Fibroblast of lung (primary cell): ENCODE results near the gene AGRN. TPM values are rescaled to one million over a fixed set of nuclear protein-coding genes. Genes with fewer than 3 reads are reported as not detected.
A peak's percentile ranks its signal among the peaks of the same experiment; 100 is the strongest.

Experiments used
- DNase-seq, 2 donors: peaks; one replicate each; pipeline versions ENCODE4 v3.0.0 to v3.0.0-alpha.2; 2010; ENCODE audit warnings: low read depth in 2 of 2
- H2AFZ ChIP-seq: 2 replicates; pipeline ENCODE4 v1.5.1; 2012; ENCODE audit warnings: low read length, control low read depth, inconsistent platforms
- H3K27ac ChIP-seq: 2 replicates; pipeline ENCODE4 v1.5.1; 2011; ENCODE audit warnings: low read length, control low read depth; ENCODE audit not compliant: insufficient read depth
- H3K27me3 ChIP-seq: 2 replicates; pipeline ENCODE4 v1.5.1; 2011; ENCODE audit warnings: mild to moderate bottlenecking, low read length; ENCODE audit not compliant: control insufficient read depth, insufficient read depth
- H3K36me3 ChIP-seq: 2 replicates; pipeline ENCODE4 v1.5.1; 2011; ENCODE audit warnings: low read length; ENCODE audit not compliant: control insufficient read depth, insufficient read depth
- H3K4me1 ChIP-seq: 2 replicates; pipeline ENCODE4 v1.5.1; 2011; ENCODE audit warnings: low read length; ENCODE audit not compliant: control insufficient read depth, insufficient read depth; ENCODE audit errors: extremely low read depth
- H3K4me2 ChIP-seq: 2 replicates; pipeline ENCODE4 v1.5.1; 2011; ENCODE audit warnings: low read length, control low read depth; ENCODE audit not compliant: insufficient read depth; ENCODE audit errors: extremely low read depth
- H3K4me3 ChIP-seq, 4 experiments: fragments of 200-600 bp in 1 of 4; sonication (generic) in 1 of 4; replicated peaks in 1 of 4; 2 replicates each; pipeline ENCODE4 v1.5.1; 2011 to 2016; ENCODE audit warnings: low read length in 4 of 4, low read depth in 3 of 4, mild to moderate bottlenecking in 3 of 4, control low read depth in 2 of 4, inconsistent platforms in 1 of 4, mixed read lengths in 1 of 4; ENCODE audit not compliant: insufficient read depth in 1 of 4; ENCODE audit errors: control extremely low read depth in 1 of 4
- H3K79me2 ChIP-seq: 2 replicates; pipeline ENCODE4 v1.5.1; 2012; ENCODE audit warnings: mild to moderate bottlenecking, low read length, inconsistent platforms; ENCODE audit not compliant: control insufficient read depth, insufficient read depth
- H3K9ac ChIP-seq: 2 replicates; pipeline ENCODE4 v1.5.1; 2011; ENCODE audit warnings: mild to moderate bottlenecking, low read length, control low read depth; ENCODE audit not compliant: insufficient read depth
- H3K9me3 ChIP-seq: 2 replicates; pipeline ENCODE4 v1.5.1; 2012; ENCODE audit warnings: low read depth, low read length; ENCODE audit not compliant: control insufficient read depth, insufficient read depth
- H4K20me1 ChIP-seq: 2 replicates; pipeline ENCODE4 v1.5.1; 2011; ENCODE audit warnings: low read length; ENCODE audit not compliant: control insufficient read depth, insufficient read depth; ENCODE audit errors: extremely low read depth
- CTCF ChIP-seq, 2 donors: IDR thresholded peaks in 1 of 2; conservative IDR thresholded peaks in 1 of 2; 1 replicate in 1 of 2; 2 replicates in 1 of 2; pipeline ENCODE4 v1.5.1; 2011 to 2012; ENCODE audit warnings: low read length in 2 of 2, control low read depth in 1 of 2, inconsistent platforms in 1 of 2, low read depth in 1 of 2, mild to moderate bottlenecking in 1 of 2
- EZH2 ChIP-seq: IDR thresholded peaks from 2 replicates; pipeline ENCODE4 v1.5.1; 2012; ENCODE audit warnings: low read length, control low read depth, mild to moderate bottlenecking; ENCODE audit errors: missing control alignments
- polyA plus RNA-seq, 2 donors: library from polyadenylated mRNA; depleted of rRNA in 1 of 2; stranded (reverse) in 1 of 2; unstranded in 1 of 2; fragments of >200 nt; gene quantifications; 2 replicates each; pipeline ENCODE4 v1.2.1, GENCODE V29; 2011 to 2012; ENCODE audit warnings: missing spikeins in 1 of 2
- total RNA-seq: library from RNA; depleted of rRNA; stranded (reverse); fragments of >200 nt; gene quantifications from 2 replicates; pipeline ENCODE4 v1.2.1, GENCODE V29; 2014

Gene AGRN
- total and polyA plus RNA-seq, 2 donors (not counting 1 experiment from before 2014, with no cell fraction given), result 20.7 to 50.9 TPM

- no peaks in the 10 kb centered on the region for H3K9me3 ChIP-seq
- peaks cover 7% of the 10 kb centered on the region for H3K27me3 ChIP-seq
- TF ChIP-seq CTCF (conservative IDR thresholded peaks at IDR 0.05 in 1 of 2, IDR thresholded peaks at IDR 0.05 in 1 of 2; ENCODE audit: low read depth in 1 of 2, low read length in 2 of 2), result no peak
- no peak for TF ChIP-seq EZH2
- H3K27ac ChIP-seq, result no peak overlapping the region
- H3K79me2 ChIP-seq, result no peaks in the 10 kb centered on the region
- no peaks in the 10 kb centered on the region for H3K36me3 ChIP-seq
- peaks cover 2% of the 10 kb centered on the region for H3K4me1 ChIP-seq
- H3K9ac ChIP-seq, result no peak overlapping the region
- DNase-seq, result no peak
- H3K4me3 ChIP-seq, result no peak overlapping the region
- no peak overlapping the region for H2AFZ ChIP-seq
- no peak overlapping the region for H3K4me2 ChIP-seq
- H4K20me1 ChIP-seq, result no peaks in the 10 kb centered on the region
Measured at GRCh38 chr1:1003618-1004419, 16.1 kb upstream of the AGRN start.

- H3K79me2 ChIP-seq, result no peaks in the 10 kb centered on the region
- H3K36me3 ChIP-seq, result no peaks in the 10 kb centered on the region
- no peak overlapping the region for H3K4me3 ChIP-seq
- DNase-seq, result no peak
- no peaks in the 10 kb centered on the region for H4K20me1 ChIP-seq
- no peak for TF ChIP-seq CTCF (conservative IDR thresholded peaks at IDR 0.05 in 1 of 2, IDR thresholded peaks at IDR 0.05 in 1 of 2; ENCODE audit: low read depth in 1 of 2, low read length in 2 of 2)
- no peak for TF ChIP-seq EZH2
- no peak overlapping the region for H2AFZ ChIP-seq
- no peak overlapping the region for H3K9ac ChIP-seq
- no peak overlapping the region for H3K27ac ChIP-seq
- no peaks in the 10 kb centered on the region for H3K9me3 ChIP-seq
- peaks cover 2% of the 10 kb centered on the region for H3K4me1 ChIP-seq
- peaks cover 3% of the 10 kb centered on the region for H3K27me3 ChIP-seq
- no peak overlapping the region for H3K4me2 ChIP-seq
Measured at GRCh38 chr1:1004420-1004779, 15.5 kb upstream of the AGRN start.

GRCh38 chr1:1004780-1005697 lies 14.9 kb upstream of the AGRN start:
- Histone ChIP-seq H3K4me3 (no peak overlapping the region), H3K27me3 (no peaks in the 10 kb centered on the region), H3K4me2 (no peak overlapping the region), H3K4me1 (peaks cover 2% of the 10 kb centered on the region), H2AFZ (no peak overlapping the region), H4K20me1 (no peaks in the 10 kb centered on the region), H3K27ac (no peak overlapping the region), H3K79me2 (no peaks in the 10 kb centered on the region), H3K36me3 (no peaks in the 10 kb centered on the region), H3K9me3 (no peaks in the 10 kb centered on the region), H3K9ac (no peak overlapping the region)
- TF ChIP-seq EZH2, result no peak
- TF ChIP-seq CTCF (conservative IDR thresholded peaks at IDR 0.05 in 1 of 2, IDR thresholded peaks at IDR 0.05 in 1 of 2; ENCODE audit: low read depth in 1 of 2, low read length in 2 of 2), result no peak
- peak; percentile 28 to 53 for DNase-seq
